Activated naive CD8-positive, alpha-beta T cell treated with anti-CD3 and anti-CD28 coated beads, Interleukin-2, amount 10 ng/mL, durations not matched to agents 7 days and 5 days (primary cell): ENCODE data around the gene RASL10A. TPM values are rescaled to one million over a fixed set of nuclear protein-coding genes. Genes with fewer than 3 reads are reported as not detected.

Experiments used
- microRNA-seq: library from miRNA; unstranded; fragments of <30 nt; microRNA quantifications from one replicate; pipeline ENCODE4 v1.2.0, GENCODE V29; 2022
- total RNA-seq, 2 experiments: library from RNA; stranded (reverse); gene quantifications; one replicate each; pipeline ENCODE4 v1.2.3, GENCODE V29; 2021

Gene RASL10A
- total RNA-seq, 2 experiments from 2014 or later = 0.80 to 1.1 TPM

Small RNA genes within 50 kb of the gene (microRNA-seq; reads per million reads assigned to microRNA genes)
- gene MIR3653 = 141 reads per million, percentile 59 among the genes with 10 or more reads in this experiment

Other genes with a start within 250 kb of the RASL10A start
- under 1 TPM; 0.19 to 0.26 TPM for gene KREMEN1, start 242.7 kb downstream of the RASL10A start, total RNA-seq
- gene EMID1, start 109.8 kb downstream of the RASL10A start, total RNA-seq = not detected
- 10 to 100 TPM; 27.5 to 30.1 TPM for gene RHBDD3, start 47.7 kb downstream of the RASL10A start, total RNA-seq
- gene EWSR1, start 47.4 kb downstream of the RASL10A start, total RNA-seq = 100 to 1,000 TPM; 284 to 302 TPM
- 1 to 10 TPM; 8.1 to 9.3 TPM for gene GAS2L1, start 9.0 kb downstream of the RASL10A start, total RNA-seq
- gene AP1B1, start 72.9 kb upstream of the RASL10A start, total RNA-seq = 10 to 100 TPM; 61.2 to 63.7 TPM
- not detected for gene RFPL1, start 122.9 kb upstream of the RASL10A start, total RNA-seq
- gene NEFH, start 164.5 kb upstream of the RASL10A start, total RNA-seq = 1 to 10 TPM; 1.8 TPM
- 10 to 100 TPM; 57.8 to 58.9 TPM for gene THOC5, start 238.1 kb upstream of the RASL10A start, total RNA-seq